GM13976 (cell line): Measurements from ENCODE around the gene RNF103.

Source experiments
- DNase-seq: peaks from one replicate; pipeline ENCODE4 v3.0.0; 2012; ENCODE audit warnings: low spot score
- in situ Hi-C: fragments of 300-500 bp; cut with MboI; formaldehyde crosslinking; loops from one replicate; pipeline ENCODE4 v1.12.0; 2022; ENCODE audit warnings: low sequenced_read_pairs, mixed read lengths, inconsistent platforms; ENCODE audit not compliant: unreplicated experiment
- TF ChIP-seq, protein P1 (sequence below): IDR thresholded peaks from 2 replicates; pipeline ENCODE4 v1.5.1; 2012; ENCODE audit warnings: borderline replicate concordance, mild to moderate bottlenecking; ENCODE audit not compliant: insufficient read depth; ENCODE audit errors: extremely low read depth, missing control alignments, control extremely low read depth

RNF103 gene

DNA sequence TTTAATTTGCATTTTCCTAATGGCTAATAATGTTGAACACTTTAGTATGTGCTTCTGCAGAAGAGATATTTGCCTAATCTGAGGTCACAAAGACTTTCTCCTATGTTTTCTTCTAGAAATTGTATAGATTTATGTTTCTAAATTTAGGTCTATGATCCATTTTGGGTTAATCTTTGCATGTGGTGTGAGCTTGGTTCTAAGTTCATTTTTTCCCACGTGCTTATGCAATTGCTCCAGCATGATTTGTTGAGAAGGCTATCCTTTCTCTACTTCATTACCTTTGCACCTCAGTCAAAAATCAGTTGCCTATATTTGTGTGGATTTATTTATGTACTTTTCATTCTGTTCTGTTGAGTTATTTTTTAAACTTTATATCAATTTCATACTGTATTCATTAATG, 15.0 kb upstream of the RNF103 start:
- in situ Hi-C loops: no loop called here
- DNase-seq: no peak
- TF ChIP-seq, protein P1, sequence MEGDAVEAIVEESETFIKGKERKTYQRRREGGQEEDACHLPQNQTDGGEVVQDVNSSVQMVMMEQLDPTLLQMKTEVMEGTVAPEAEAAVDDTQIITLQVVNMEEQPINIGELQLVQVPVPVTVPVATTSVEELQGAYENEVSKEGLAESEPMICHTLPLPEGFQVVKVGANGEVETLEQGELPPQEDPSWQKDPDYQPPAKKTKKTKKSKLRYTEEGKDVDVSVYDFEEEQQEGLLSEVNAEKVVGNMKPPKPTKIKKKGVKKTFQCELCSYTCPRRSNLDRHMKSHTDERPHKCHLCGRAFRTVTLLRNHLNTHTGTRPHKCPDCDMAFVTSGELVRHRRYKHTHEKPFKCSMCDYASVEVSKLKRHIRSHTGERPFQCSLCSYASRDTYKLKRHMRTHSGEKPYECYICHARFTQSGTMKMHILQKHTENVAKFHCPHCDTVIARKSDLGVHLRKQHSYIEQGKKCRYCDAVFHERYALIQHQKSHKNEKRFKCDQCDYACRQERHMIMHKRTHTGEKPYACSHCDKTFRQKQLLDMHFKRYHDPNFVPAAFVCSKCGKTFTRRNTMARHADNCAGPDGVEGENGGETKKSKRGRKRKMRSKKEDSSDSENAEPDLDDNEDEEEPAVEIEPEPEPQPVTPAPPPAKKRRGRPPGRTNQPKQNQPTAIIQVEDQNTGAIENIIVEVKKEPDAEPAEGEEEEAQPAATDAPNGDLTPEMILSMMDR: no peak

DNA sequence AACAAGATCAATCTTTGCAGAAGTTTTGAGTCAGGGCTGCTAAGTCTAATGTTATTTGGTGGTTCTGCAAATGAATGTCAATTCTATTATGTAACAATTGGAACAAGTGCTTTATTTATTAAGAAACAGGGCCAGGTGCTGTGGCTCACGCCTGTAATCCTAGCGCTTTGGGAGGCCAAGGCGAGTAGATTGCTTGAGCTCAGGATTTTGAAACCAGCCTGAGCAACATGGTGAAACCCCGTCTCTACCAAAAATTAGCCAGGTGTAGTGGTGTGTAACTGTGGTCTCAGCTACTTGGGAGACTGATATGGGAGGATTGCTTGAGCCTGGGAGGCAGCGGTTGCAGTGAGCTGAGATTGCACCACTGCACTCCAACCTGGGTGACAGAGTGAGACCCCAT, 13.2 kb upstream of the RNF103 start:
- TF ChIP-seq, protein P1: no peak
- in situ Hi-C loops: no loop called here
- DNase-seq: no peak

DNA sequence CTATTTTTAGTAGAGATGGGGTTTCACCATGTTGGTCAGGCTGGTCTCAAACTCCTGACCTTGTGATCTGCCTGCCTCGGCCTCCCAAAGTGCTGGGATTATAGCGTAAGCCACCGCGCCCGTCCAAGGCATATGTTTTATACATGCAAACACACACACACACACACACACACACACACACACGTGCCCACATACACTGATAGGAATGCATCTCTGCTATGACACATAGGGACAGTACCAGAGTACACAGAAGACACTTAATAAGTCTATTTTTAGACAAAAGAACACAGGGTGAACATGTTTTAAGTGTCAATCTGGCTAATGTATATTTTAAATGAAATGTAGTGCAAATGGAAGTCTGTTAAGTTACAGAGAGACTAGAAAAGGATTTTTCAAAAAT, 10.7 kb upstream of the RNF103 start:
- no peak for DNase-seq
- in situ Hi-C loops: no loop called here
- TF ChIP-seq, protein P1: no peak

DNA sequence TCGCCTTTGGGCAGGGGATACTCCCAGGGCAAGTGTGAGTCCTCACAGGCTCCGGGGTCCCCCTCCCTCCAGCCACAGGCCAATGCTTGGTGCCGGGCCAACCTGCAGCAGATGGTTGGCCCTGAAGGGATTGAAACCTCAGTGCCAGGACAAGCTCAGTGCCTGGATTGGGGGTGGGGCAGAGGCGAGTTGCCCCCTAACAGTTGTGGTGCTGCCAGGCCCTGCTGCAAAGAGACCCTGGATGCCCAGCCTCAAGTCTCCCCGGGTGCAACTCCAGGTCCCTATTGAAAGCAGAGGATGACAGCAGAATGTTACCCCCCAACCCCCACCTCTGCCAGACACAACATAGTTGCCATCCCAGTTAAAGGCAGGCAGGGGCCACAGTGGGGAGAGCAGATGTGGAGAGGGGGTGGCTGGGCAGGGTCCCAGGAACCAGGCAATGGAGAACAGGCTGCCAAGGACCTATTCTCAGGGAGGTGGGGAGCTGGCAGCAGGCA, 9.5 kb upstream of the RNF103 start:
- TF ChIP-seq, protein P1: no peak
- in situ Hi-C loops: no loop called here
- DNase-seq: no peak

DNA sequence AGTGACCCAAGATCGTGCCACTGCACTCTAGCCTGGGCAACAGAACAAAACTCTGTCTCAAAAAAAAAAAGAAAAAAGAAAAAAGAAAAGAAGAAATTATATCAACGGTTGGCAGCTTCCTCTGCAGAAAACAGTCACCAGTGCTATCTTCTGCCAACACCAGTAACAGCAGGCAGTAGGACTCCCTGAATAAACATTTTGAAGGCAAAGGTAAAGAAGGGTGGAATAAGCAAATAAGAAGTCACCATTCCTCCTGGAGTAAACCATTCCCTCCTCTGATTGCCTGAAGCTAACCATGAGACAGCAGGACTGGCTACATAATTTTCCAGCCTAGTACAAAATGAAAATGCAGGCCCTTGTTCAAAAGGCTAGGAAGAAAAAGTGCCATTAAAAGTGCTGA, 9.0 kb upstream of the RNF103 start:
- no peak for DNase-seq
- TF ChIP-seq, protein P1: no peak
- in situ Hi-C loops: no loop called here

DNA sequence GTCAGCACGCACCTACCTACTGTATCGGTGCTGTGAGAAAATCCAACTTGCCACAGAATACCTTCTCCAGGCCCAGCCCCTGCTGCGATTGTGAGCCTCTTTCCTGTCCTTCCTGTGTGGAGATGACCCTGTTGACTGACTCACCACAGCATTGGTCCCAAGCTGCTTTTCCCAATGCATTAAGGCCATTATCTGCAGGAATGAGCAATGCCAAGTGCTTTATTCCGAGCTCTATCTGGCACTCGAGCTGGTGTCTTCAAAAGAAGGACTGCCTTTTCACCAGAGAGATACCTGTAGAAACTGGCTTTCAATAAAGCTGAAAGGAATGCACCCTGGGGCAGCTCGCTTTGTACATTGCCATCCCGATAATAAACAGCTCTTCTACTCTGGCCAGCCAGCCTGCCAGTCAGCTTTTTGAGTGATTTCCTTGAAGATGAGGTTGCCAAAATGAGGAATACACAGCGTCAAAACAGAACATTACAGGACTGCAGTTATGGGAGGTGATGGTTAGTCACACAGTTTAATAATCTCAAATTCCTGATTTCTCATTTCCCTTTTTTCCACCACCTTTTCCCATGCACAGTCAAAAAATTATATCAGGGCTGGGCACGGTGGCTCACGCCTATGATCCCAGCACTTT, 8.3 kb upstream of the RNF103 start:
- TF ChIP-seq, protein P1: no peak
- in situ Hi-C loops: no loop called here
- no peak for DNase-seq
